Heart left ventricle (tissue), 13 donors: ENCODE data around the gene PRSS1.

ENCODE experiments used
- POLR2A ChIP-seq, 2 donors: fragments of 450-650 bp; IDR thresholded peaks; one replicate each; pipeline ENCODE4 v1.6.1; 2017; ENCODE audit warnings: antibody characterized with exemption in 2 of 2, mild to moderate bottlenecking in 2 of 2, moderate library complexity in 2 of 2
- TF ChIP-seq, protein P1 (sequence below), 12 donors: fragments of 200-600 bp; sonication (generic) in 4 of 12; IDR thresholded peaks; one replicate each; pipeline versions ENCODE4 v1.5.0 to v1.8.0; 2018 to 2022; ENCODE audit warnings: antibody characterized with exemption in 12 of 12, mild to moderate bottlenecking in 5 of 12
- donor health status: ischemic (EF 13 %, LVEDD 7.1; RV severe dilation, severe dysfunction).
- donor health status: DM: no; HTN: yes; CAD: no.
- donor health status: DM: no; HTN: no; CAD: no.
- donor health status: ischemic (EF 25% LVEDD 6.9; RV normal size, moderate dysfunction).
- donor health status: ischemic (EF 25% LVEDD 5.7; RV mildly dilated, moderate dysfunction).
- donor health status: ischemic (EF 35%, LVEDD 5.7; RV mildly dilated, moderate dysfunction).
- donor health status: nonischemic (EF 11% LVEDD 7.7; RV severe dilation, severe dysfunction).
- donor health status: DM: yes; HTN: yes; CAD: no.
- donor health status: PGD.
- donor health status: ischemic (EF 29% LVEDD 5.4; RV normal size, mild dysfunction).
- donor health status: nonischemic (EF 23%, LVEDD 6.1; RV moderate dilation, normal function).

DNA sequence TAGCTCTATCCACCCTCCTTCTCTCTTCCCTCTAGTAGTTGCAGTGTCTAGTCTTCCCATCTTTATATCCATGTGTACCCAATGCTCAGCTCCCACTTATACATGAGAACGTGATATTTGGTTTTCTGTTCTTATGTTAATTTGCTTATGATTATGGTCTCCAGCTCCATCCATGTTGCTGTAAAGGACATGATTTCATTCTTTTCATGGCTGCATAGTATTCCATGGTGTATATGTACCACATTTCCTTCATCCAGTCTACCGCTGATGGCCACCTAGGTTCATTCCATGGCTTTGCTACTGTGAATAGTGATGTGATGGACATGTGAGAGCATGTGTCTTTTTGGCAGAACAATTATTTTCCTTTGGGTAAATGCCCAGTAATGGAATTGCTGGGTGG lies 28.0 kb downstream of the PRSS1 start:
- TF ChIP-seq, protein P1, sequence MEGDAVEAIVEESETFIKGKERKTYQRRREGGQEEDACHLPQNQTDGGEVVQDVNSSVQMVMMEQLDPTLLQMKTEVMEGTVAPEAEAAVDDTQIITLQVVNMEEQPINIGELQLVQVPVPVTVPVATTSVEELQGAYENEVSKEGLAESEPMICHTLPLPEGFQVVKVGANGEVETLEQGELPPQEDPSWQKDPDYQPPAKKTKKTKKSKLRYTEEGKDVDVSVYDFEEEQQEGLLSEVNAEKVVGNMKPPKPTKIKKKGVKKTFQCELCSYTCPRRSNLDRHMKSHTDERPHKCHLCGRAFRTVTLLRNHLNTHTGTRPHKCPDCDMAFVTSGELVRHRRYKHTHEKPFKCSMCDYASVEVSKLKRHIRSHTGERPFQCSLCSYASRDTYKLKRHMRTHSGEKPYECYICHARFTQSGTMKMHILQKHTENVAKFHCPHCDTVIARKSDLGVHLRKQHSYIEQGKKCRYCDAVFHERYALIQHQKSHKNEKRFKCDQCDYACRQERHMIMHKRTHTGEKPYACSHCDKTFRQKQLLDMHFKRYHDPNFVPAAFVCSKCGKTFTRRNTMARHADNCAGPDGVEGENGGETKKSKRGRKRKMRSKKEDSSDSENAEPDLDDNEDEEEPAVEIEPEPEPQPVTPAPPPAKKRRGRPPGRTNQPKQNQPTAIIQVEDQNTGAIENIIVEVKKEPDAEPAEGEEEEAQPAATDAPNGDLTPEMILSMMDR (IDR thresholded peaks at IDR 0.05), result no peak
- TF ChIP-seq POLR2A (IDR thresholded peaks at IDR 0.05), result no peak
